K562 (cell line): ENCODE measurements around the gene CNDP1. TPM values are rescaled to one million over a fixed set of nuclear protein-coding genes. Genes with fewer than 3 reads are reported as not detected.

Experiments
- CHD4 ChIP-seq: fragments of 200-600 bp; sonication (generic); IDR thresholded peaks from 3 replicates; pipeline ENCODE4 v1.6.1; 2012; ENCODE audit warnings: low read depth, mild to moderate bottlenecking, mixed read lengths, low read length, inconsistent platforms; ENCODE audit not compliant: insufficient read depth, insufficient replicate concordance, poor library complexity, severe bottlenecking
- GABPA ChIP-seq: fragments of 200-800 bp; sonication (Bioruptor generic); conservative IDR thresholded peaks from 2 replicates; pipeline ENCODE4 v1.6.1; 2016; ENCODE audit warnings: low read depth, missing genetic modification characterization, missing compliant biosample characterization
- JUNB ChIP-seq: fragments of 450-650 bp; formaldehyde crosslinking; conservative IDR thresholded peaks from 2 replicates; pipeline ENCODE4 v1.4.0; 2020; ENCODE audit warnings: mild to moderate bottlenecking
- MGA ChIP-seq: fragments of 450-650 bp; IDR thresholded peaks from 2 replicates; pipeline ENCODE4 v1.6.1; 2016; ENCODE audit warnings: mild to moderate bottlenecking, moderate library complexity
- NBN ChIP-seq: fragments of 450-650 bp; IDR thresholded peaks from 2 replicates; pipeline ENCODE4 v1.6.1; 2016; ENCODE audit warnings: low read depth, mild to moderate bottlenecking
- POLR2AphosphoS5 ChIP-seq: IDR thresholded peaks from 2 replicates; pipeline ENCODE4 v1.6.1; 2011; ENCODE audit warnings: mild to moderate bottlenecking, low read depth, low read length, moderate library complexity; ENCODE audit not compliant: control insufficient read depth, insufficient read depth
- SNAPC5 ChIP-seq: fragments of 250-450 bp; sonication (Bioruptor Pico); IDR thresholded peaks from 2 replicates; pipeline ENCODE4 v1.8.0; 2021; ENCODE audit warnings: moderate library complexity, mild to moderate bottlenecking, inconsistent platforms
- SRSF7 ChIP-seq: fragments of 200-400 bp; formaldehyde crosslinking; optimal IDR thresholded peaks from 2 replicates; pipeline ENCODE3; 2017; ENCODE audit warnings: mild to moderate bottlenecking, low read depth, low read length
- TAL1 ChIP-seq: fragments of 450-650 bp; IDR thresholded peaks from 2 replicates; pipeline ENCODE4 v1.6.1; 2016; ENCODE audit warnings: mild to moderate bottlenecking
- ZNF354B ChIP-seq: fragments of 250-450 bp; sonication (Bioruptor Pico); IDR thresholded peaks from 2 replicates; pipeline ENCODE4 v1.4.0; 2020
- polyA plus RNA-seq, 8 experiments: library from polyadenylated mRNA; depleted of rRNA in 4 of 8; stranded (reverse) in 5 of 8; unstranded in 3 of 8; fragments of >200 nt; fragmentation: Nextera tagmentation in 2 of 8; fragmentation: Illumina TruSeq in 1 of 8; extraction: Ambion mirVana in 2 of 8; extraction: Trizol in 1 of 8; gene quantifications; 2 replicates each; pipeline versions ENCODE4 v1.2.1 to v1.2.3, GENCODE V29; 2011 to 2014; ENCODE audit warnings: inconsistent platforms in 1 of 8, missing spikeins in 1 of 8
- total RNA-seq, 7 experiments: library from RNA; depleted of rRNA in 6 of 7; stranded (reverse); fragments of >200 nt in 6 of 7; fragmentation: Illumina TruSeq in 2 of 7; extraction: Trizol in 2 of 7; gene quantifications; 2 replicates each; pipeline versions ENCODE4 v1.2.1 to v1.2.3, GENCODE V29; 2011 to 2021; ENCODE audit warnings: low replicate concordance in 1 of 7
- TF ChIP-seq, protein P1 (sequence below): fragments of 250-450 bp; sonication (Bioruptor Pico); IDR thresholded peaks from 2 replicates; pipeline ENCODE4 v1.4.0; 2020; ENCODE audit warnings: mild to moderate bottlenecking, moderate library complexity
- TF ChIP-seq, protein P2 (sequence below): fragments of 450-650 bp; formaldehyde crosslinking; conservative IDR thresholded peaks from 2 replicates; pipeline ENCODE4 v1.4.0; 2022; ENCODE audit warnings: mild to moderate bottlenecking, missing genetic modification characterization

CNDP1 gene
- total and polyA plus RNA-seq, 9 of the 15 experiments (the other 6 are each of a cell fraction or from before 2014, with no cell fraction given): not detected

GRCh38 chr18:74498712-74499627, 35.3 kb upstream of the CNDP1 start (continued):
- TF ChIP-seq, protein P1, sequence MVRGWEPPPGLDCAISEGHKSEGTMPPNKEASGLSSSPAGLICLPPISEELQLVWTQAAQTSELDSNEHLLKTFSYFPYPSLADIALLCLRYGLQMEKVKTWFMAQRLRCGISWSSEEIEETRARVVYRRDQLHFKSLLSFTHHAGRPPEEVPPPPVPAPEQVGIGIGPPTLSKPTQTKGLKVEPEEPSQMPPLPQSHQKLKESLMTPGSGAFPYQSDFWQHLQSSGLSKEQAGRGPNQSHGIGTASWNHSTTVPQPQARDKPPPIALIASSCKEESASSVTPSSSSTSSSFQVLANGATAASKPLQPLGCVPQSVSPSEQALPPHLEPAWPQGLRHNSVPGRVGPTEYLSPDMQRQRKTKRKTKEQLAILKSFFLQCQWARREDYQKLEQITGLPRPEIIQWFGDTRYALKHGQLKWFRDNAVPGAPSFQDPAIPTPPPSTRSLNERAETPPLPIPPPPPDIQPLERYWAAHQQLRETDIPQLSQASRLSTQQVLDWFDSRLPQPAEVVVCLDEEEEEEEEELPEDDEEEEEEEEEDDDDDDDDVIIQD: no peak
- TF ChIP-seq ZNF354B (CRISPR knock-in tag): no peak
- TF ChIP-seq TAL1: no peak
- no peak for TF ChIP-seq POLR2AphosphoS5
- no peak for TF ChIP-seq JUNB (CRISPR knock-in tag)
- TF ChIP-seq, protein P2, sequence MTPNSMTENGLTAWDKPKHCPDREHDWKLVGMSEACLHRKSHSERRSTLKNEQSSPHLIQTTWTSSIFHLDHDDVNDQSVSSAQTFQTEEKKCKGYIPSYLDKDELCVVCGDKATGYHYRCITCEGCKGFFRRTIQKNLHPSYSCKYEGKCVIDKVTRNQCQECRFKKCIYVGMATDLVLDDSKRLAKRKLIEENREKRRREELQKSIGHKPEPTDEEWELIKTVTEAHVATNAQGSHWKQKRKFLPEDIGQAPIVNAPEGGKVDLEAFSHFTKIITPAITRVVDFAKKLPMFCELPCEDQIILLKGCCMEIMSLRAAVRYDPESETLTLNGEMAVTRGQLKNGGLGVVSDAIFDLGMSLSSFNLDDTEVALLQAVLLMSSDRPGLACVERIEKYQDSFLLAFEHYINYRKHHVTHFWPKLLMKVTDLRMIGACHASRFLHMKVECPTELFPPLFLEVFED (CRISPR knock-in tag): no peak
- TF ChIP-seq CHD4: no peak
- no peak for TF ChIP-seq SRSF7
- no peak for TF ChIP-seq NBN
- no peak for TF ChIP-seq SNAPC5 (CRISPR knock-in tag)
- peak; percentile 16; the same call in 1 of the 2 replicates for TF ChIP-seq MGA
- peak; percentile 72 for TF ChIP-seq GABPA (tag)
